HEK293 (cell line): ENCODE measurements around the gene ZNF397.

Source experiments
- CTCF ChIP-seq: fragments of 450-650 bp; formaldehyde crosslinking; IDR thresholded peaks from 2 replicates; pipeline ENCODE4 v1.5.1; 2016; ENCODE audit warnings: missing biosample characterization, missing genetic modification characterization
- EGR2 ChIP-seq: fragments of 450-650 bp; formaldehyde crosslinking; IDR thresholded peaks from 2 replicates; pipeline ENCODE4 v1.5.1; 2016; ENCODE audit warnings: low read depth, missing biosample characterization, missing genetic modification characterization
- HOXA7 ChIP-seq: sonication (generic); formaldehyde crosslinking; IDR thresholded peaks from 2 replicates; pipeline ENCODE4 v1.8.1; 2022; ENCODE audit warnings: missing genetic modification reagents, borderline replicate concordance
- MEIS1 ChIP-seq: sonication (generic); formaldehyde crosslinking; IDR thresholded peaks from 2 replicates; pipeline ENCODE4 v1.8.1; 2022; ENCODE audit warnings: missing genetic modification reagents, mild to moderate bottlenecking, borderline replicate concordance
- TRIM28 ChIP-seq: IDR thresholded peaks from 2 replicates; pipeline ENCODE4 v1.6.1; 2011; ENCODE audit warnings: low read length, control low read depth, borderline replicate concordance
- ZBTB1 ChIP-seq: fragments of 450-650 bp; formaldehyde crosslinking; IDR thresholded peaks from 2 replicates; pipeline ENCODE4 v1.5.1; 2016; ENCODE audit warnings: missing biosample characterization, missing genetic modification characterization
- ZBTB48 ChIP-seq: fragments of 450-650 bp; formaldehyde crosslinking; IDR thresholded peaks from 2 replicates; pipeline ENCODE4 v1.5.1; 2016; ENCODE audit warnings: missing biosample characterization, missing genetic modification characterization
- ZNF114 ChIP-seq: fragments of 450-650 bp; formaldehyde crosslinking; IDR thresholded peaks from 2 replicates; pipeline ENCODE4 v1.5.0; 2017; ENCODE audit warnings: missing biosample characterization, missing genetic modification characterization
- ZNF24 ChIP-seq: fragments of 450-650 bp; formaldehyde crosslinking; IDR thresholded peaks from 2 replicates; pipeline ENCODE4 v1.5.1; 2016; ENCODE audit warnings: missing biosample characterization, missing genetic modification characterization
- ZNF274 ChIP-seq, 2 experiments: fragments of 200-500 bp in 1 of 2; fragments of 450-650 bp in 1 of 2; sonication (Bioruptor generic) in 1 of 2; formaldehyde crosslinking in 1 of 2; IDR thresholded peaks; 2 replicates each; pipeline versions ENCODE4 v1.5.1 to v1.6.1; 2014 to 2016; ENCODE audit warnings: borderline replicate concordance in 1 of 2, inconsistent platforms in 1 of 2, low read length in 1 of 2, missing biosample characterization in 1 of 2, missing genetic modification characterization in 1 of 2
- ZNF398 ChIP-seq: fragments of 450-650 bp; formaldehyde crosslinking; IDR thresholded peaks from 2 replicates; pipeline ENCODE4 v1.5.1; 2017; ENCODE audit warnings: missing biosample characterization, missing genetic modification characterization
- ZNF530 ChIP-seq: fragments of 450-650 bp; formaldehyde crosslinking; IDR thresholded peaks from 2 replicates; pipeline ENCODE4 v1.5.1; 2016; ENCODE audit warnings: low read depth, missing biosample characterization, missing genetic modification characterization
- ZNF549 ChIP-seq: fragments of 450-650 bp; IDR thresholded peaks from 2 replicates; pipeline ENCODE4 v1.5.1; 2018; ENCODE audit warnings: missing biosample characterization, missing genetic modification characterization, mild to moderate bottlenecking, inconsistent platforms, moderate library complexity
- ZNF580 ChIP-seq: fragments of 450-650 bp; formaldehyde crosslinking; IDR thresholded peaks from 2 replicates; pipeline ENCODE4 v1.5.1; 2016; ENCODE audit warnings: missing biosample characterization, missing genetic modification characterization

- TF ChIP-seq ZNF398 (tag by site-specific recombination), result no peak
- TF ChIP-seq HOXA7 (CRISPR knock-in tag), result no peak
- no peak for TF ChIP-seq ZNF114 (tag by site-specific recombination)
- no peak for TF ChIP-seq TRIM28
- no peak for TF ChIP-seq CTCF (tag by site-specific recombination)
- TF ChIP-seq ZNF580 (tag by site-specific recombination), result no peak
- no peak for TF ChIP-seq ZBTB48 (tag by site-specific recombination)
- TF ChIP-seq ZNF274 (IDR thresholded peaks at IDR 0.05; ENCODE audit: low read length), result no peak
- TF ChIP-seq ZNF274 (tag by site-specific recombination; IDR thresholded peaks at IDR 0.05; ENCODE audit: borderline replicate concordance), result no peak
- no peak for TF ChIP-seq ZNF549
- TF ChIP-seq ZNF530 (tag by site-specific recombination), result no peak
- no peak for TF ChIP-seq ZBTB1 (tag by site-specific recombination)
- no peak for TF ChIP-seq MEIS1 (CRISPR knock-in tag)
- TF ChIP-seq EGR2 (tag by site-specific recombination), result no peak
- no peak for TF ChIP-seq ZNF24
These were observed 39.4 kb upstream of the ZNF397 start for GRCh38 chr18:35201256-35201931.
